22Rv1 (cell line): ENCODE measurements around the gene WDR27.

Experiments used
- CTCF ChIP-seq: fragments of 450-650 bp; IDR thresholded peaks from 2 replicates; pipeline ENCODE4 v1.5.1; 2017; ENCODE audit warnings: mild to moderate bottlenecking
- ZFX ChIP-seq: fragments of 450-650 bp; IDR thresholded peaks from 2 replicates; pipeline ENCODE4 v1.6.1; 2017; ENCODE audit warnings: antibody characterized with exemption, borderline replicate concordance

GRCh38 chr6:169650241-169650958, 51.4 kb downstream of the WDR27 start:
- TF ChIP-seq CTCF = no peak
- no peak for TF ChIP-seq ZFX
